GM19238 (cell line): ENCODE measurements around the gene ERAL1.
A peak's percentile ranks its signal among the peaks of the same experiment; 100 is the strongest.
"Not testable (repeated sequence)": the region's sequence is repeated elsewhere in the genome, so short reads cannot be mapped to it uniquely, and the experiment has no call there.

Source experiments
- DNase-seq: peaks from one replicate; pipeline ENCODE4 v3.0.0; 2011; ENCODE audit warnings: low spot score; ENCODE audit not compliant: insufficient read length

Gene ERAL1

GRCh38 chr17:28854457-28855335, at the start of gene ERAL1:
TSS of gene ERAL1 (plus strand) at chr17:28855016. CDS start at chr17:28855035, 19 bp downstream.
- peak; percentile 90 for DNase-seq

DNA sequence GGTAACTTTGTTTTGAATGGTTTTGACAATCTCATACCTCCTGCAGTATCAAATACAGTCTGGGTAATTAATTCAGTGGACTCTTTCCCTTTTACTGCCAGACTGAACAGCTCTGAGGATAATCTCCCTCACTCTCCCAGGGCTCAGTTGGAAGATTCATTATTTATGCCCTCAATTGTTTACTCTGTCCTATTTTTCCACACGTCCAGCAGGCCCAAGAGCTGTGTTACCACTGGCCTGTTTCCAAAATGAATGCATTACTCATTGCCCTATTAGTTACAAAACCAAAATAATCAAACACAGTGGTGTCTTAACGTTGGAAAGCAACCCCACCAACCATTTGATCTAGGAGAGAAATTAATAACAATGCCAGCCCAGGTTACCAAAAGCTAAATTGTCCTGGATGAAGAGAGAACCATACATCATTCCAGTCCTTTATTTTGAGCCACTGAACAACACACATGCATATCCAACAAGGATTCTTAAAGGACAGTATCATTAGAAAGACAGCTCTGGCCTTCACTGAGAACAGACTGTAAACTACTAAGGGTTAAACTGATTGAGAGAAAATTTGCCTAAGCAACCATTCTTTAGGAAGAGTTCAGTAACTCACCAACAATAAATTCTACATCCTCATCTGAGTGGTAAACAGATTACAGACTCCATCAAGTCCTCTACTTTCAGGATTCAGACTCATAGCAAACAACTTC, 46.7 kb upstream of the ERAL1 start:
- DNase-seq: no peak

GRCh38 chr17:28810437-28810836, 44.4 kb upstream of the ERAL1 start:
- no peak for DNase-seq

- no peak for DNase-seq
Observed at GRCh38 chr17:28811651-28812090, 43.1 kb upstream of the ERAL1 start.

DNA sequence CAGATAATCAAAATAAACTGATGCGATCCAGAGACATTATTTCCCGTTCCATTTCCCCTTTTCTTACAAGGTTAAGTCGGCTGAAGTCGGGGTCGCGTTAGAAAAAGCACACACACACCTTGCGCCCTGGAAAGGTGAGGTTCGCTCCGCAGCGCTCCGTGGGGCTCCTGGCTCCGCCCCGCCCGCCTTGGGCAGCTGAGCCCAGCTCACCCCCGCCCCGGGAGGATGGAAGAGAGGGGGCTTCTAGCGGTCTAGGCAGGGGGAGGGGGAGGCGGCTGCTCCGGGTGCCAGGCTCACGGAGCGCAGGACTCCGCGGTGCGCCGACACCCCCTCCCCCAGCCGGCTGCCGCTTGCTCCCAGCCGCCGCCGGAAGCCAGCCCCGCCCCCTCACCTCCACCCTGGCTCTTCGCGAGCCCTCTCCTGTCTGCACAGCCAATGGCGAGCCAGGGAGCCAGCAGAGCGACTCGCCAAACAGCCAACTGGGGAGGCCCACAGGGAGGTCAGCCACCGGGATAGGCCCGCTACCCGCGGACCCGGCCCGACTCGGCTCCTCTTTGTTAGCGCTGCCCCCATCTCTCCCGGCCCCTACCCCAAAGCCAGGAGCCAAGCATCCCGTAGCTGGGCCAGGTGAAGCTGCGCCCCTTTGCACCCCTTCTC, 42.6 kb upstream of the ERAL1 start:
- peak; percentile 99 for DNase-seq

DNA sequence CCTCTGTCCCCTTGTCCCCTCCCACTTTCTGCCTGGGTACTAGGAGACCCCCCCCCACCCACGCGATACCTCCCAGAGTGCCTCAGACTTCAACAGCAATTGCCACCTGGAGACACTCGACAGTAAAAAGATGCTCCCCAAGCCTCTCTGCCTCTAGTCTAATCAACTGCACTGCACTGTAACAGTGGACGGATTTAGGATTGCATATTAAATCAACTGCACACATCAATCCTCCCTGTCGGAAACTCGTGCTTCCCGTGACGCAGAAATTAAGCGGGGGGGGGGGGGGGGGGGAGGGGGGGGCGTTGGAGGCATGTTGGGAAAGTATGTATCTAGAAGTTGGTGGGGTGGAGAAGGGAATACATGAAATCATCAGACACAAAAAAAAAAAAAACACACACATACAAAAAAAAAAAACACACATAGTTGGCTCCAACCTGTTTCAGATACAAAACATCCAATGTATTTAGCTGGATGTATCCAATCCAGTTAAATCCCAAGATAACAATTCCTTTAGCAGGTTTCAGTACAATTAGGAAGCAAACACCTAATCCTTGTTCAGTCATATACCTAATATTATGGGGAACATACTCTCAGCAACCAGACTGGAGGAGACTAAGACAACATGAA, 42.0 kb upstream of the ERAL1 start:
- DNase-seq: no peak

DNA sequence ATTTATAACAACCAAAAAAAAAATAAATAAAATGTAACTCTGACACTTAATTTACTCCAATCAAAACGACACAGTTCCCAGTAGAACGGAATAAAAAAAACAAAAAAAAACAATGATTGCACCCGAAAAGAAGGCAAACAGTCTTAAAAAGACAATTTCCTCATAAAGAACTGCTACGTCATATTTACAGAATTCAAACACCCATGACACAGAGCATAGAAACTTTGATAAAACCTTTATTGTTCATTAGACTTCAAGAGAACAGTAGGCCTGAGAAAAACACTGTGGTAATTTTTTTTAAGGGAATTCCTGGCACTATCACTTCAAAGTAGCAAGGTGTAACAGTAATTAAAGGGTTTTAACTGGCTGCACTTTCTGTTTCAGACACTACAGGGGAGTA, 38.3 kb upstream of the ERAL1 start:
- no peak for DNase-seq

DNA sequence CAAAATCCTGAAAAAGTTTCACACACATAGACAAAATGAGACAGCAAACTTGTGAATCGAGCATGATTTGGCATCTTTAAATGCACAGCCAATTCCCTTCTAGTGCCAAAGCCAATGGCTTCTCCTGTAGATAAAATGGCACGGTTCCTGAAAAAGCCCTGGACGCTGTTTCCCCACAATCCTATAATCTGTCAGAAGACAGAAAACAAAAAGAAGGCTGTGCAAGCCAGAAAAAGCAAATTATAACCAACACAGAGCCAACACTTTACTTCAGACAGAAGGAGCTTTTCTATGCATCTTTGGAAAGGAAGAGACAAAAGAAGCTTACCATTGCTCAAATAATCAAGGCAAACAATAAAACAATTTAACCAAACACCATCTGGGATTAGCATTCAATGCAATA, 36.0 kb upstream of the ERAL1 start:
- no peak for DNase-seq

GRCh38 chr17:28819582-28819981, 35.2 kb upstream of the ERAL1 start:
- no peak for DNase-seq

- no peak for DNase-seq
Observed at GRCh38 chr17:28827672-28828071, 27.1 kb upstream of the ERAL1 start.

- no peak for DNase-seq
Observed at GRCh38 chr17:28828294-28829040, 26.3 kb upstream of the ERAL1 start.

- no peak for DNase-seq
Observed at GRCh38 chr17:28834420-28834819, 20.4 kb upstream of the ERAL1 start.

DNA sequence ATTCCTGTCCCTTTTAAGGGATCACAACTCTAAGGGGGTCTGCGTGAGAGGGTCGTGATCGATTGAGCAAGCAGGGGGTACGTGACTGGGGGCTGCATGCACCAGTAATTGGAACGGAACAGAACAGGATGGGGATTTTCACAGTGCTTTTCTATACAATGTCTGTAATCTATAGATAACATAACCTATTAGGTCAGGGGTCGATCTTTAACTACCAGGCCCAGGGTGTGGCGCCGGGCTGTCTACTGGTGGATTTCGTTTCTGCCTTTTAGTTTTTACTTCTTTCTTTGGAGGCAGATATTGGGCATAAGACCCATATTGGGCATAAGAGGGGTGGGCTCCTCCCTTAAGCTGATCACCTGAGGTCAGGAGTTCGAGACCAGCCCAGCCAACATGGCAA, 18.3 kb upstream of the ERAL1 start:
- DNase-seq: not testable (repeated sequence)

DNA sequence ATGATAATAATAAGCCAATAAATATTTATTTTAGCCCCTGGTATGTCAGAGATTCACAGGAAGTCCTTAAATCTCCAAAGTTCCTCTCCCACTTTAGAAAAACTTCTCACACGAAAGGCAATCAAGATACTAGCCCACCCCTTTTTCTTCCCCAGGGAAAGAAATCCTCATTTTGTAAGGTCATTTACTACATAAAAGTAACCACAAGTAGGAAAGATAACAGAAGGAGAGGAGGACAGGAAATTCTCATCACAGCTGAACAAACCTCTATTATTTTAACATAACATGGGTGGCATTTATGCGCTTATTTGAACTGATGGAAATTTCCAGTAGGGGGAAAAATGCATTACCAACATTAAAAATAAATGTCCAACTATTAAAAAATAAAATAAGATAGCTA, 15.6 kb upstream of the ERAL1 start:
- DNase-seq: no peak

DNA sequence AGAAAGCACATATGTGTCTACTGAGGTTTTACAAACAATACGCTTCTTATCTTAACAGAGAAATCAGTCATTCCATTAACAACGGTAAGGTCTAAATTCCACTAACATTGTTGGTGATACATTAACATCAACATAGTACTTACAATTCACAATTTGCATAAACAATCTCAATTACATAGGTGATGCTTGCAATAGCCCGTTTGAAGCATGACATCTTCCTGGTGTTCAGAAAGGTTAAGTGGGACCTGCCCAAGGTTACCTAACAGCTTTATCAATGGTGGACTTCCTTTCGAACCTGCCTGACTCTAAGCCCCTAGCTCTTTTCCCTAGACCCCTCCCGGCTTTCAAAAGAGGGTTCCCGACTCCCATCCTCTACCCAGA, 12.9 kb upstream of the ERAL1 start:
- no peak for DNase-seq

- DNase-seq: peak; percentile 99
Observed at GRCh38 chr17:28842282-28843012, 12.4 kb upstream of the ERAL1 start, which contains the start of gene FAM222B. TSS of gene FAM222B (minus strand) at chr17:28842790. CDS start at chr17:28766667, 76,123 bp downstream.

DNA sequence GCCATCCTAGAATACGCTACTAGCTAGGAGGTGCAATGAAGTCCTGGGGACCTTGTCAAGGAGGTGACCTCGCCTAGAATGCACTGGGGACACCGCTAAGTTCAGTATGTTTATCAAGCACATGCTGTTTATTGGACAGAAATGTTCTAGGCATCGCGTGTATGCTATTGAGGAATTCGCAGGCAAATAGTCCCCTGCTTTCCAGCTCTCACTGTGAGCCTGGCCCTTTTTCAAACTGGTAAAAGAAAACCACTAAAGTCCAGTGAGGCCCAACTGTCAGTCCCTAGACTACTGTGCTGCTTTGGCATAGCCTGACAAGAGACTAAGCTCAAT, 11.0 kb upstream of the ERAL1 start:
- no peak for DNase-seq

GRCh38 chr17:28846231-28846630, 8.6 kb upstream of the ERAL1 start:
- no peak for DNase-seq

DNA sequence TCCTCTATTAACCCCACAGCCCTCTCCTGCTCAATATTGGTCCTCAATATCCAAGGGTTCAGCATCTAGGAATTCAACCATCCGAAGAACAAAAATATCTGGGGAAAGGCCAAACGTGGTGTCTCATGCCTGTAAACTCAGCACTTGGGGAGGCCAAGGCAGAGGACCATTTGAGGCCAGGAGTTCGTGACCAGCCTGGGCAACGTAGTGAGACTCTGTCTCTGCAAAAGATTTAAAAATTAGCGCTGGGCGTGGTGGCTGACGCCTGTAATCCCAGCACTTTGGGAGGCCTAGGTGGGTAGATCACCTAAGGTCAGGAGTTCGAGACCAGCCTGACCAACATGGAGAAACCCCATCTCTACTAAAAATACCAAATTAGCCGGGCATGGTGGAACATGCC, 8.1 kb upstream of the ERAL1 start:
- not testable (repeated sequence) for DNase-seq

- peak; percentile 48 for DNase-seq
Observed at GRCh38 chr17:28848667-28849066, 6.1 kb upstream of the ERAL1 start.
